KMS-11 (cell line): Measurements from ENCODE around the gene RNF4.

Experiments used
- H2AFZ ChIP-seq: fragments of 200-600 bp; sonication (generic); 2 replicates; pipeline ENCODE4 v1.6.1; 2016; ENCODE audit warnings: antibody characterized with exemption, mixed run types, low read depth
- H3K27ac ChIP-seq: fragments of 200-600 bp; sonication (generic); 2 replicates; pipeline ENCODE4 v1.6.1; 2016; ENCODE audit warnings: mild to moderate bottlenecking, mixed run types
- H3K27me3 ChIP-seq: fragments of 200-600 bp; sonication (generic); 2 replicates; pipeline ENCODE4 v1.6.1; 2017; ENCODE audit warnings: mild to moderate bottlenecking, low read depth, mixed run types, moderate library complexity; ENCODE audit not compliant: insufficient read depth
- H3K36me3 ChIP-seq: fragments of 200-600 bp; sonication (generic); 2 replicates; pipeline ENCODE4 v1.6.1; 2017; ENCODE audit warnings: mild to moderate bottlenecking, mixed run types; ENCODE audit not compliant: insufficient read depth
- H3K4me1 ChIP-seq: fragments of 200-600 bp; sonication (generic); 2 replicates; pipeline ENCODE4 v1.6.1; 2016; ENCODE audit warnings: mild to moderate bottlenecking, low read depth, mixed run types; ENCODE audit not compliant: poor library complexity, severe bottlenecking
- H3K4me2 ChIP-seq: fragments of 200-600 bp; sonication (generic); 2 replicates; pipeline ENCODE4 v1.7.0; 2016; ENCODE audit warnings: mild to moderate bottlenecking, mixed run types
- H3K4me3 ChIP-seq: fragments of 200-600 bp; sonication (generic); IDR thresholded peaks from 2 replicates; pipeline ENCODE4 v1.6.1; 2017; ENCODE audit warnings: low read depth, low read length, mixed read lengths; ENCODE audit not compliant: insufficient read depth
- H3K79me2 ChIP-seq: fragments of 200-600 bp; sonication (generic); 2 replicates; pipeline ENCODE4 v1.6.1; 2016; ENCODE audit warnings: low read depth, mixed run types; ENCODE audit not compliant: insufficient read depth
- H3K9ac ChIP-seq: fragments of 200-600 bp; sonication (generic); 2 replicates; pipeline ENCODE4 v1.6.1; 2016; ENCODE audit warnings: mild to moderate bottlenecking, mixed run types
- H4K20me1 ChIP-seq: fragments of 200-600 bp; sonication (generic); 2 replicates; pipeline ENCODE4 v1.6.1; 2016; ENCODE audit warnings: mild to moderate bottlenecking, mixed run types; ENCODE audit not compliant: insufficient read depth
- TF ChIP-seq, protein P1 (sequence below): fragments of 200-600 bp; sonication (generic); conservative IDR thresholded peaks from 2 replicates; pipeline ENCODE4 v1.6.1; 2017; ENCODE audit warnings: low read depth, mild to moderate bottlenecking, antibody characterized with exemption, low read length, moderate library complexity, mixed read lengths

RNF4 gene

DNA sequence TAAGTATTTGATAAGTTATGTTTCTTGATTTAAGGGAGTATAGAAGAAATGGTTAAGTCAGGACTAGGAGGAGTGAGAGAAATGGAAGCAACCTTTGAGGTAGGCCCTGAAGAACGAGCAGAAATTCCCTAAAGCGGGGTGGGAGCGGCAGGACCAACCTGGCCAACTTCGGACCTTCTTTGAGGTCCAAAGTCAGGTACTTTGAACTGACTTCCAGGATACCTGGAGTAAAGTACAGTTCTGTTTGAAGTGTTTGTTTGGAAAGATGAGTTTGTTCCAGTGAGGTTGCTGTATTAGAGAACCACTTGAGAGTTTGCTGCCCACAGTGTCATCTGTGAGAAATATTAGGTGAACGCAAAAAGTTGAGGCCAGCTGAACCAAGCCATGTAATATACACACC is 11.7 kb downstream of the RNF4 start:
- Histone ChIP-seq H3K9ac (no peak overlapping the region), H3K4me3 (no peak overlapping the region), H3K27ac (no peak overlapping the region), H3K27me3 (no peaks in the 10 kb centered on the region), H3K79me2 (peaks cover 97% of the 10 kb centered on the region), H3K36me3 (no peaks in the 10 kb centered on the region), H4K20me1 (peaks cover 30% of the 10 kb centered on the region), H2AFZ (no peak overlapping the region), H3K4me1 (peaks cover 3% of the 10 kb centered on the region), H3K4me2 (no peak overlapping the region)
- TF ChIP-seq, protein P1, sequence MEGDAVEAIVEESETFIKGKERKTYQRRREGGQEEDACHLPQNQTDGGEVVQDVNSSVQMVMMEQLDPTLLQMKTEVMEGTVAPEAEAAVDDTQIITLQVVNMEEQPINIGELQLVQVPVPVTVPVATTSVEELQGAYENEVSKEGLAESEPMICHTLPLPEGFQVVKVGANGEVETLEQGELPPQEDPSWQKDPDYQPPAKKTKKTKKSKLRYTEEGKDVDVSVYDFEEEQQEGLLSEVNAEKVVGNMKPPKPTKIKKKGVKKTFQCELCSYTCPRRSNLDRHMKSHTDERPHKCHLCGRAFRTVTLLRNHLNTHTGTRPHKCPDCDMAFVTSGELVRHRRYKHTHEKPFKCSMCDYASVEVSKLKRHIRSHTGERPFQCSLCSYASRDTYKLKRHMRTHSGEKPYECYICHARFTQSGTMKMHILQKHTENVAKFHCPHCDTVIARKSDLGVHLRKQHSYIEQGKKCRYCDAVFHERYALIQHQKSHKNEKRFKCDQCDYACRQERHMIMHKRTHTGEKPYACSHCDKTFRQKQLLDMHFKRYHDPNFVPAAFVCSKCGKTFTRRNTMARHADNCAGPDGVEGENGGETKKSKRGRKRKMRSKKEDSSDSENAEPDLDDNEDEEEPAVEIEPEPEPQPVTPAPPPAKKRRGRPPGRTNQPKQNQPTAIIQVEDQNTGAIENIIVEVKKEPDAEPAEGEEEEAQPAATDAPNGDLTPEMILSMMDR = no peak

DNA sequence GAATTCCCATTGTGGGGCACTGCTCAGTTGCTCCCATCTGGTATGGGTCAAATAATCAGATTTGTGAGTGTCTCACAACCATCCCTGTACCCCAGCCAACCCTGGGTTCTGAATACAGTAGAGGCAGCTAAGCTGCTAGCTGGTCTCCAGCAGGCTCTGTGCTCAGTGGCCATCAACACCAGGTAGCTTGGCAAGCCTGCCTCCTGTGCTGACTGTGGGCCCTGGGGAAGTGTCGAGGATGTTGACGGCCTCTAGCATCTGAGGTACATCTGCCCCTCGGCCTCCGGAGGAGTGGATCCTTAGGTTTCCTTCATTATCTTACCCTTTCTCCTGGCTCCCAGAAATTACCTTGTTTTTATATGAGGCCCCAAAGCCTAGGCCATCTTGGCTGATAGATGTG is 13.3 kb downstream of the RNF4 start:
- Histone ChIP-seq H3K79me2 (peaks cover 97% of the 10 kb centered on the region), H3K36me3 (no peaks in the 10 kb centered on the region), H4K20me1 (peaks cover 30% of the 10 kb centered on the region), H2AFZ (no peak overlapping the region), H3K4me2 (no peak overlapping the region), H3K4me1 (peaks cover 8% of the 10 kb centered on the region), H3K27ac (no peak overlapping the region), H3K27me3 (no peaks in the 10 kb centered on the region), H3K4me3 (no peak overlapping the region), H3K9ac (no peak overlapping the region)
- TF ChIP-seq, protein P1 = no peak

DNA sequence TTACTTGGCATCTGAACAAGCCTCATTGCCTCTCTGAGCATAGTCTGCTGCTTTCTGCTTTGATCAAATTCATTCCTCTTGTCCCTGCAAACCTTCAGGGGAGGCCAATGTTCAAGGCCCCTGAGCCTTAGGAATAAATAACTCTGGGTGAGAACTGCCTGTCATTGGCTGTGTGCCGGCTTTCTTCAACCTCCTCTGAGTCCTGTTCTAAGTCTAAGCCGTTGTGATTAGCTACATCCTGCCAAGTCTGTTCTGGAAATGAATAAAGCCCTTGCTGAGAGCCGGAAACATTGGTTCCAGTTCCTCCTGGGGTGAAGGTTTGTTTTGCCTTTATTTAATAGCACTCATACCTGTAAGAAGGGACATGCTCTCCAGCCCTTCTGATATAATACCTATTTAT is 13.8 kb downstream of the RNF4 start:
- no peak overlapping the region for H3K9ac ChIP-seq
- TF ChIP-seq, protein P1 = no peak
- no peak overlapping the region for H3K27ac ChIP-seq
- peaks cover 94% of the 10 kb centered on the region for H3K79me2 ChIP-seq
- H2AFZ ChIP-seq = no peak overlapping the region
- no peak overlapping the region for H3K4me3 ChIP-seq
- no peak overlapping the region for H3K4me2 ChIP-seq
- H3K27me3 ChIP-seq = no peaks in the 10 kb centered on the region
- no peaks in the 10 kb centered on the region for H3K36me3 ChIP-seq
- H3K4me1 ChIP-seq = peaks cover 13% of the 10 kb centered on the region
- peaks cover 27% of the 10 kb centered on the region for H4K20me1 ChIP-seq

DNA sequence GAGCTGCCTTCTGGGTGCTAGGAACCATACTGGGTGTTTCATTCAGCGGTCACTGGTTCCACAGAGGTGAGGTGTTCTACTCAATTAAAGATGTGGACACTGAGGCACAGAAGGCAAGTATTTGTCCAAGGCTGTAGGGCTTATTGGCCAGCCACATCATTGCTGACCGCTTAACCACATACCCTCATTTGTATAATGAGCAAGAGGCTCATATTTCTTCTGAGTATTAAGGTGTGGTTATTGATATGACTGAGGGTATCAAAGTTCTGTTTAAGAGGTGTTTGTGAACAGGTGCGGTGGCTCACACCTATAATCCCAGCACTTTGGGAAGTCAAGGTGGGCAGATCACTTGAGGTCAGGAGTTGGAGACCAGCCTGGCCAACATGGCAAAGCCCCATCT is 14.3 kb downstream of the RNF4 start:
- H4K20me1 ChIP-seq = peaks cover 26% of the 10 kb centered on the region
- TF ChIP-seq, protein P1 = no peak
- no peaks in the 10 kb centered on the region for H3K27me3 ChIP-seq
- H3K4me3 ChIP-seq = no peak overlapping the region
- peaks cover 94% of the 10 kb centered on the region for H3K79me2 ChIP-seq
- no peak overlapping the region for H3K9ac ChIP-seq
- H3K4me1 ChIP-seq = peaks cover 15% of the 10 kb centered on the region
- no peaks in the 10 kb centered on the region for H3K36me3 ChIP-seq
- H3K4me2 ChIP-seq = no peak overlapping the region
- H2AFZ ChIP-seq = no peak overlapping the region
- H3K27ac ChIP-seq = no peak overlapping the region
